GM12874 (cell line): ENCODE measurements around the gene TKTL1.

ENCODE experiments used
- TF ChIP-seq, protein P1 (sequence below): IDR thresholded peaks from 2 replicates; pipeline ENCODE4 v1.5.1; 2011; ENCODE audit warnings: low read depth, mild to moderate bottlenecking, control low read depth, low read length, moderate library complexity; ENCODE audit not compliant: insufficient read depth

TKTL1 gene

GRCh38 chrX:154372612-154373022, 77.0 kb downstream of the TKTL1 start:
- TF ChIP-seq, protein P1, sequence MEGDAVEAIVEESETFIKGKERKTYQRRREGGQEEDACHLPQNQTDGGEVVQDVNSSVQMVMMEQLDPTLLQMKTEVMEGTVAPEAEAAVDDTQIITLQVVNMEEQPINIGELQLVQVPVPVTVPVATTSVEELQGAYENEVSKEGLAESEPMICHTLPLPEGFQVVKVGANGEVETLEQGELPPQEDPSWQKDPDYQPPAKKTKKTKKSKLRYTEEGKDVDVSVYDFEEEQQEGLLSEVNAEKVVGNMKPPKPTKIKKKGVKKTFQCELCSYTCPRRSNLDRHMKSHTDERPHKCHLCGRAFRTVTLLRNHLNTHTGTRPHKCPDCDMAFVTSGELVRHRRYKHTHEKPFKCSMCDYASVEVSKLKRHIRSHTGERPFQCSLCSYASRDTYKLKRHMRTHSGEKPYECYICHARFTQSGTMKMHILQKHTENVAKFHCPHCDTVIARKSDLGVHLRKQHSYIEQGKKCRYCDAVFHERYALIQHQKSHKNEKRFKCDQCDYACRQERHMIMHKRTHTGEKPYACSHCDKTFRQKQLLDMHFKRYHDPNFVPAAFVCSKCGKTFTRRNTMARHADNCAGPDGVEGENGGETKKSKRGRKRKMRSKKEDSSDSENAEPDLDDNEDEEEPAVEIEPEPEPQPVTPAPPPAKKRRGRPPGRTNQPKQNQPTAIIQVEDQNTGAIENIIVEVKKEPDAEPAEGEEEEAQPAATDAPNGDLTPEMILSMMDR: no peak

DNA sequence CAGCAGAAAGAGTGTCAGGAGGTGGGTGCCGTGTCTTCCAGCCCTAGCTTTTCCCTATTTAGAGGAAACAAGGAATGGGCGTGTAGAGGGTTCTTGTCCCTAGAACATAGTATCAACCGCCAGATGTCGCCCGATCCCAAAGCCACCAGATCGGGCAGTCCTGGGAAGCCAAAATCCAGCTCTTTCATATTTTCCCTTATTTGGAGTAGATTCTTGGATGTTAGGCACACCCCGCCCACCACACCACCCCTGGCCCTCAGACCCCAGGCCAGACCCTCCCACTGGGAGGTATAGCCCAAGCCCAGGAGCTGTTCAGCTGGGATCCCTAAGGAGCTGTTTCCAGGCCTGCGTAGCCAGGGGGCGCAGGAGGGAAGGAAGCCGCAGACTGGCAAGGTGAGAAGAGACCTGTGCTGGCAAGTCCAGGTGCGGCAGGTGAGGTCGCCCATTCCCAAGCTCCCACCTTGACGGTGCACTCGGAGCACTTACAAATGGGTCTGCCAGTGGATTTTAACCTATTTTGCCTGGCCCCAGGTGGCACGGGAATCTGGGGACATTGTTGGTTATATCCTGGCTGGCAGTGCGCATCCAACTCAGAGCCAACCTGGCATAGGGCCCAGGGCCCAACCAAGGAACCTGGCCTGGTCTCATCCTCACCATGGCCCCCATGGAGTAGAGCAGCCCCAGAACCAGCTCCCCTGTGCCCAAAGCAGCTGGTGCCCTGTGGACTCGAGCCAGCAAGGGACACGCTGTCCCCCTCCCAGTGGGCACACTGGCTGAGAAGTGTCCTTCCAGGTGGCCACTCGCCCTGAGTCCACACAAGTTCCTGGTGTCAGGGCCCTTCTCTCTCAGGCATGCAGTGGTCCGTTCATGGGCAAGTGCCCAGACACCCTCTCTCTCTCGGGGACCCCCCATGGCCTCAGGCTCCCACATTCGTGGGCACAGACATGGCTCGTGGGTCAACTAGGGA, 78.0 kb downstream of the TKTL1 start:
- TF ChIP-seq, protein P1: peak; percentile 47; the same call in 1 of the 2 replicates

GRCh38 chrX:154374313-154375155, 78.9 kb downstream of the TKTL1 start, which contains the start of gene FLNA:
TSS of gene FLNA (minus strand) at chrX:154374634. CDS start at chrX:154371245, 3,389 bp downstream.
- TF ChIP-seq, protein P1: 0 out of 2 replicates have a peak, but pooled peaks have one; percentile 15

GRCh38 chrX:154375156-154375504, 79.5 kb downstream of the TKTL1 start:
- TF ChIP-seq, protein P1: no peak

DNA sequence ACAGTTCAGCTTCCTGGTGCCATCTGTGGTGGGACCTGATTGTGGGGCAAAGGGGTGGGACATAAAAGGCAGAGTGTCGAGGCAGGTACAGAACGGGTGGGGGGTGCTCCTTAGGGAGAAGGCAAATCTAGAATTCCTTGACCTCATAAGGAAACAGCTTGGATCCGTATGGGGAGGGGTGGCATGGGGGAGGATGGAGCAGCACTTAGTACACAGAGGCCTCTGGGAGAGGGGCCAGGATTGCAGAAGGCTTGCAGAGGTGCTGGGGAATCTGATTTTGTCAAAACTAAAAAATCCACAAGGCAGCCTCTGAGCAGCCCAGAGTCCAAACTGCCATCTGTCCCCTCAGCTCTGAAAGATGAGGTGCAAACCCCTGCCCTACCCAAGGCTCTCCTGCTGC, 81.2 kb downstream of the TKTL1 start:
- TF ChIP-seq, protein P1: no peak

DNA sequence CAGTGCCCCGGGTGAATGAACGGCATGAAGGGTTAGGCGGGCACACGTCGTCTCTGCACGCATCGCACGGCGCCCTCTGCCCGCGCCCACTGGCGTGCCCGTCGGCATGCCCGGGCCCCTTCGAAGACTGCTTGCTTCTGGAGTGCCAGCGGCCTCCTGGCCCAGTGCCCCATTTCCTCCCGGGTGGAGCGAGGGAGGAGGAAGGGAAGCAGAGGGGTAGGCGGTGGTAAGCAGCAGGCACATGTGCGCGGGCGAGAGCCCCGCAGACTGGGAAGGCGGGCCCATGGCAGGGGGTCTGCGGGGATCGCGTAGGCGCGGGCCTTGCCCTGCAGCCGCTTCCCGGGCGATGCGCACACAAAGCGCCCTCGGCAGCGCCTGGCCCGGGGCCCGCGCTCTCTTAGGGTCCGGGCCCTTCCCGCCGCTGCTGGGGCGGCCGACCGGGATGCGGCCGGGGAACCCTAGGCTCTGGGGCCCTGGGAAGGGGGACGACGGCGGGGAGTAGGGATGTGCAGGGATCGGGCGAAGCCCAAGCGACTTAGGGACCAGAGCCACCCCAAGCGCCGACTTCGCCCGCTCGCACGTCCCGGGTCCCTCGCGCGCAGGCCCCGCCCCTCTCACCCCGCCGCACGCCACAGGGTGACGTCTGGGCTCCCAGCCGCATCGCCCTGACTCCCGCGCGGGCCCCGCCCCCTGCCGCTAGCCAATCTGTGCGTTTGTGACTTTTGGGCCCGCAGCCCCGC, 82.6 kb downstream of the TKTL1 start:
- TF ChIP-seq, protein P1: no peak
